Adrenal gland (tissue), 12 donors: ENCODE measurements around the gene BICDL1. TPM values are rescaled to one million over a fixed set of nuclear protein-coding genes. Genes with fewer than 3 reads are reported as not detected.

ENCODE experiments used
- DNase-seq, 7 donors: peaks; one replicate each; pipeline ENCODE4 v3.0.0-alpha.2; 2019 to 2020
- H3K27ac ChIP-seq, 5 donors: fragments of 200-600 bp; sonication (generic) in 4 of 5; 1 replicate in 3 of 5; 2 replicates in 2 of 5; pipeline versions ENCODE4 v1.5.1 to v1.8.0; 2016 to 2020; ENCODE audit warnings: mild to moderate bottlenecking in 1 of 5
- H3K27me3 ChIP-seq: fragments of 200-600 bp; 2 replicates; pipeline ENCODE4 v1.8.0; 2021
- H3K36me3 ChIP-seq, 2 donors: fragments of 200-600 bp; replicated peaks in 1 of 2; 1 replicate in 1 of 2; 2 replicates in 1 of 2; pipeline versions ENCODE4 v1.5.1 to v1.8.0; 2018 to 2022
- H3K4me1 ChIP-seq, 2 donors: fragments of 200-600 bp; replicated peaks in 1 of 2; 1 replicate in 1 of 2; 2 replicates in 1 of 2; pipeline versions ENCODE4 v1.5.1 to v1.8.0; 2018 to 2021
- H3K4me3 ChIP-seq, 4 donors: fragments of 200-600 bp; sonication (generic) in 3 of 4; one replicate each; pipeline ENCODE4 v1.5.1; 2016 to 2018
- H3K9me3 ChIP-seq, 3 donors: fragments of 200-600 bp; sonication (generic) in 1 of 3; replicated peaks in 1 of 3; 1 replicate in 2 of 3; 2 replicates in 1 of 3; pipeline versions ENCODE4 v1.5.1 to v1.8.0; 2016 to 2021
- POLR2A ChIP-seq, 2 donors: fragments of 450-650 bp; IDR thresholded peaks; one replicate each; pipeline ENCODE4 v1.6.1; 2017; ENCODE audit warnings: antibody characterized with exemption in 2 of 2, mild to moderate bottlenecking in 2 of 2, moderate library complexity in 1 of 2
- WGBS, 4 donors: extraction: QIAGEN DNeasy Blood & Tissue Kit in 2 of 4; methylation state at CpG; one replicate each; pipeline versions ENCODE4 v1.1.5 to v1.1.7; 2013 to 2017; 5-methylcytosine and 5-hydroxymethylcytosine counted together
- intact Hi-C, 2 donors: fragments of 100-400 bp; cut with DNase I; formaldehyde crosslinking; loops; one replicate each; pipeline versions ENCODE4 v1.14.1 to v1.15.0; 2022 to 2023
- polyA plus RNA-seq, 3 donors: library from polyadenylated mRNA; stranded (reverse); fragments of 200-250 nt in 2 of 3; fragments of 350-450 nt in 1 of 3; fragmentation: Illumina TruSeq in 1 of 3; extraction: RNeasy Lipid Tissue Mini Kit (QIAGEN cat#74804) in 1 of 3; gene quantifications; one replicate each; pipeline ENCODE4 v1.2.3, GENCODE V29; 2013 to 2014
- total RNA-seq, 9 donors: library from RNA; depleted of rRNA in 4 of 9; stranded (reverse); fragments of >200 nt in 4 of 9; fragments of 120-200 nt in 1 of 9; fragmentation: NEBNext Ultra II Directional in 1 of 9; extraction: Animal tissue kit (Norgen Biotek cat#: 25700) in 1 of 9; gene quantifications; one replicate each; pipeline versions ENCODE4 v1.1.0 to v1.2.4, GENCODE V29; 2013 to 2023
- TF ChIP-seq, protein P1 (sequence below), 6 experiments: fragments of 450-650 bp in 4 of 6; fragments of 200-600 bp in 2 of 6; sonication (generic) in 1 of 6; IDR thresholded peaks; 1 replicate in 5 of 6; 2 replicates in 1 of 6; pipeline versions ENCODE4 v1.5.1 to v1.8.0; 2016 to 2021; ENCODE audit warnings: antibody characterized with exemption in 6 of 6, mild to moderate bottlenecking in 2 of 6, moderate library complexity in 1 of 6
- donor health status: healthy with polysubstance abuse.
- donor health status: Bipolar disorder and iron deficiency.
- donor health status: DM: yes; HTN: yes; CAD: no.
- donor health status: DM: no; HTN: no; CAD: no.
- donor health status: DM: no; HTN: no; CAD: no.
- donor health status: DM: yes; HTN: yes; CAD: no.

The BICDL1 gene
- total and polyA plus RNA-seq, 12 donors, result 0.35 to 24.0 (median 2.7) TPM

DNA sequence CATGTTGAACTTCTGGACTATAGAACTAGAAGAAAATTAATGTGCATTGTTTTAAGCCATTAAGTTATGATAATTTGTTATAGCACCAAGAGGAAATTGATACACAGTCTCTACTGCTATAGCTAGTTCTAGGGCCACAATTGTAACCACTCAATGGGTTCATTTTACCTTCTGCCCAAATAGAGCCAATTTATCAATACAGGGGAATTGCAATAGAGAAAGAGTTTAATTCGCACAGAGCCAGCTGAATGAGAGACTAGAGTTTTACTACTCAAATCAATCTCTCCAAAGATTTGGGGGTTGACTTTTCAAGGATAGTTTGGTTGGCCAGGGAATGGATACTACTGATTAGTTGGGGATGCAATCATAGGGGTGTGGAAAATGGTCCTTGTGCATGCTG lies 31.9 kb upstream of the BICDL1 start:
- no peaks in the 10 kb centered on the region for H3K4me1 ChIP-seq
- no peaks in the 10 kb centered on the region for H3K27me3 ChIP-seq
- no peak overlapping the region for H3K4me3 ChIP-seq
- no peaks in the 10 kb centered on the region for H3K9me3 ChIP-seq
- WGBS, 4 donors, result 90 to 100% (median 94%) methylated on average over 1 of the region's 1 CpG
- no peak for TF ChIP-seq POLR2A (IDR thresholded peaks at IDR 0.05)
- TF ChIP-seq, protein P1, sequence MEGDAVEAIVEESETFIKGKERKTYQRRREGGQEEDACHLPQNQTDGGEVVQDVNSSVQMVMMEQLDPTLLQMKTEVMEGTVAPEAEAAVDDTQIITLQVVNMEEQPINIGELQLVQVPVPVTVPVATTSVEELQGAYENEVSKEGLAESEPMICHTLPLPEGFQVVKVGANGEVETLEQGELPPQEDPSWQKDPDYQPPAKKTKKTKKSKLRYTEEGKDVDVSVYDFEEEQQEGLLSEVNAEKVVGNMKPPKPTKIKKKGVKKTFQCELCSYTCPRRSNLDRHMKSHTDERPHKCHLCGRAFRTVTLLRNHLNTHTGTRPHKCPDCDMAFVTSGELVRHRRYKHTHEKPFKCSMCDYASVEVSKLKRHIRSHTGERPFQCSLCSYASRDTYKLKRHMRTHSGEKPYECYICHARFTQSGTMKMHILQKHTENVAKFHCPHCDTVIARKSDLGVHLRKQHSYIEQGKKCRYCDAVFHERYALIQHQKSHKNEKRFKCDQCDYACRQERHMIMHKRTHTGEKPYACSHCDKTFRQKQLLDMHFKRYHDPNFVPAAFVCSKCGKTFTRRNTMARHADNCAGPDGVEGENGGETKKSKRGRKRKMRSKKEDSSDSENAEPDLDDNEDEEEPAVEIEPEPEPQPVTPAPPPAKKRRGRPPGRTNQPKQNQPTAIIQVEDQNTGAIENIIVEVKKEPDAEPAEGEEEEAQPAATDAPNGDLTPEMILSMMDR (IDR thresholded peaks at IDR 0.05), result no peak
- DNase-seq, result no peak
- no peak overlapping the region for H3K27ac ChIP-seq
- H3K36me3 ChIP-seq, result no peaks in the 10 kb centered on the region
- intact Hi-C loops, result no loop called here

DNA sequence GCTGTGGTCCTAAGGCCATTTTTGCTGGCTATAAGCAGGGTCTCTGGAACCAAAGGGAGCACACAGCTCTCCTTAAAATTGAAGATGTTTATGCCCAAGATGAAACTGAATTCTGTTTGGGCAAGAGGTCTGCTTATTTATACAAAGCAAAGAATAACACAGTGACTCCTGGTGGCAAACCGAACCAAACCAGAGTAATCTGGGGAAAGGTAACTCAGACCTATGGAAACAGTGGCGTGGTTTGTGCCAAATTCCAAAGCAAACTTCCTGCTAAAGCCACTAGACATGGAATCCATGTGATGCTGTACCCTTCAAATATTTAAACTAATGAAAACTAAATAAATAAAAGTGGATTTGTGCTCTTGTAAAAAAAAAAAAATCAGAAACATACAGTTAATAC lies 29.6 kb upstream of the BICDL1 start:
- WGBS, 4 donors, result 76 to 90% (median 82%) methylated on average over 2 of the region's 2 CpGs
- intact Hi-C loops, result no loop called here
- Histone ChIP-seq H3K36me3 (no peaks in the 10 kb centered on the region), H3K4me3 (no peak overlapping the region), H3K27ac (no peak overlapping the region), H3K9me3 (no peaks in the 10 kb centered on the region), H3K4me1 (no peaks in the 10 kb centered on the region), H3K27me3 (no peaks in the 10 kb centered on the region)
- DNase-seq, result no peak
- no peak for TF ChIP-seq POLR2A (IDR thresholded peaks at IDR 0.05)
- TF ChIP-seq, protein P1 (IDR thresholded peaks at IDR 0.05), result no peak

DNA sequence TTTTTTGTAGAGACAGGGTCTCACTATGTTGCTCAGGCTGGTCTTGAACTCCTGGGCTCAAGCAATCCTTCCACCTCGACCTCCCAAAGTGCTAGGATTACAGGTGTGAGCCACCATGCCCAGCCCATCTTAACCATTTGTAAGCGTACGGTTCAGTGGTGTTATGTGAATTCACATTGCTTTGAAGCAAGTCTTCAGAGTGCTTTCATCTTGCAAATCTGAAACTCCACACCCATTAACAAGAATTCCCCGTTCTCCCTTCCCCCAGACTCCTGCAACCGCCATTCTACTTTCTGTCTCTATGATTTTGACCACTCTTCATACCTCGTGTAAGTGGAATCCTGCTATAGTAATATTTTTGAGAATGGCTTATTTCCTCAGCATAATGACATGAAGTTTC lies 24.9 kb upstream of the BICDL1 start:
- Histone ChIP-seq H3K27me3 (no peaks in the 10 kb centered on the region), H3K9me3 (no peaks in the 10 kb centered on the region), H3K4me3 (no peak overlapping the region), H3K36me3 (no peaks in the 10 kb centered on the region), H3K4me1 (no peaks in the 10 kb centered on the region), H3K27ac (no peak overlapping the region)
- WGBS, 4 donors, result 80 to 85% (median 82%) methylated on average over 6 of the region's 6 CpGs
- no peak for TF ChIP-seq POLR2A (IDR thresholded peaks at IDR 0.05)
- TF ChIP-seq, protein P1 (IDR thresholded peaks at IDR 0.05), result no peak
- no peak for DNase-seq
- intact Hi-C loops, result no loop called here

DNA sequence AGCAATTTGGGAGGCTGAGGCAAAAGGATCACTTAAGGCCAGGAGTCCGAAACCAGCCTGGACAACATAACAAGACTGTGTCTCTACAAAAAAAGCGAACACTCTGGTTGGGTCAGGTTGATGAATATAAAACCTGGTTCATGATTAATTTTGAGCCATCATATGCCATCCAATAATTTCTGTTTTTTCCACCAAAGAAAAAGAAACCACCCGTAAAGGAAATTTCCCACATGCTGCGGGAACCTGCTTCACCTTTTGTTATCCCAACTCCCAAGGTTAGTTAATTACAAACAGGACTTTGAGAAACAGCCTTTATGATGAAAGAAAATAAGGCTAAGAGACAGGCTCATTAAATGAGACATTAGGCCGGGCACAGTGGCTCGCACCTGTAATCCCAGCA lies 24.1 kb upstream of the BICDL1 start:
- no peaks in the 10 kb centered on the region for H3K36me3 ChIP-seq
- H3K27me3 ChIP-seq, result no peaks in the 10 kb centered on the region
- intact Hi-C loops, result no loop called here
- H3K4me3 ChIP-seq, result no peak overlapping the region
- no peak overlapping the region for H3K27ac ChIP-seq
- no peaks in the 10 kb centered on the region for H3K9me3 ChIP-seq
- H3K4me1 ChIP-seq, result no peaks in the 10 kb centered on the region
- WGBS, 4 donors, result 84 to 92% (median 90%) methylated on average over 6 of the region's 6 CpGs
- no peak for DNase-seq
- TF ChIP-seq, protein P1 (IDR thresholded peaks at IDR 0.05), result no peak
- TF ChIP-seq POLR2A (IDR thresholded peaks at IDR 0.05), result no peak
